ENCODE data around the gene SKIC3. TPM values are rescaled to one million over a fixed set of nuclear protein-coding genes. Genes with fewer than 3 reads are reported as not detected.

The SKIC3 gene
- total RNA-seq, 1 donor from 2014 or later: 163 TPM

- TF ChIP-seq CTCF (IDR thresholded peaks at IDR 0.05; ENCODE audit: partially characterized antibody, unreplicated experiment): no peak
- no peaks in the 10 kb centered on the region for H3K9me3 Mint-ChIP-seq (ENCODE audit: unreplicated experiment)
- no peaks in the 10 kb centered on the region for H3K4me1 Mint-ChIP-seq (ENCODE audit: low read depth, unreplicated experiment)
- H3K27me3 Mint-ChIP-seq (ENCODE audit: unreplicated experiment): no peaks in the 10 kb centered on the region
- DNase-seq: no peak
- H3K4me3 Mint-ChIP-seq (ENCODE audit: unreplicated experiment): no peak overlapping the region
- H3K27ac Mint-ChIP-seq (ENCODE audit: unreplicated experiment): no peak overlapping the region
- H3K36me3 Mint-ChIP-seq (ENCODE audit: unreplicated experiment): no peaks in the 10 kb centered on the region
These were observed 26.2 kb downstream of the SKIC3 start for GRCh38 chr5:95528565-95528964.

- no peaks in the 10 kb centered on the region for H3K4me1 Mint-ChIP-seq (ENCODE audit: low read depth, unreplicated experiment)
- no peaks in the 10 kb centered on the region for H3K9me3 Mint-ChIP-seq (ENCODE audit: unreplicated experiment)
- no peak overlapping the region for H3K27ac Mint-ChIP-seq (ENCODE audit: unreplicated experiment)
- H3K36me3 Mint-ChIP-seq (ENCODE audit: unreplicated experiment): no peaks in the 10 kb centered on the region
- TF ChIP-seq CTCF (IDR thresholded peaks at IDR 0.05; ENCODE audit: partially characterized antibody, unreplicated experiment): no peak
- no peak overlapping the region for H3K4me3 Mint-ChIP-seq (ENCODE audit: unreplicated experiment)
- no peak for DNase-seq
- H3K27me3 Mint-ChIP-seq (ENCODE audit: unreplicated experiment): no peaks in the 10 kb centered on the region
These were observed 27.9 kb downstream of the SKIC3 start for GRCh38 chr5:95526871-95527270.

GRCh38 chr5:95524423-95524822 is 30.4 kb downstream of the SKIC3 start:
- H3K27me3 Mint-ChIP-seq (ENCODE audit: unreplicated experiment): no peaks in the 10 kb centered on the region
- H3K36me3 Mint-ChIP-seq (ENCODE audit: unreplicated experiment): no peaks in the 10 kb centered on the region
- DNase-seq: no peak
- H3K9me3 Mint-ChIP-seq (ENCODE audit: unreplicated experiment): no peaks in the 10 kb centered on the region
- TF ChIP-seq CTCF (IDR thresholded peaks at IDR 0.05; ENCODE audit: partially characterized antibody, unreplicated experiment): no peak
- H3K4me3 Mint-ChIP-seq (ENCODE audit: unreplicated experiment): no peak overlapping the region
- H3K27ac Mint-ChIP-seq (ENCODE audit: unreplicated experiment): no peak overlapping the region
- H3K4me1 Mint-ChIP-seq (ENCODE audit: low read depth, unreplicated experiment): peaks cover 7% of the 10 kb centered on the region

- Mint-ChIP-seq H3K36me3 (ENCODE audit: unreplicated experiment) (peaks cover 5% of the 10 kb centered on the region), H3K27me3 (ENCODE audit: unreplicated experiment) (peaks cover 1% of the 10 kb centered on the region), H3K4me1 (ENCODE audit: low read depth, unreplicated experiment) (peaks cover 14% of the 10 kb centered on the region), H3K27ac (ENCODE audit: unreplicated experiment) (peak overlapping the region; percentile 31), H3K4me3 (ENCODE audit: unreplicated experiment) (no peak overlapping the region), H3K9me3 (ENCODE audit: unreplicated experiment) (no peaks in the 10 kb centered on the region)
- no peak for DNase-seq
- no peak for TF ChIP-seq CTCF (IDR thresholded peaks at IDR 0.05; ENCODE audit: partially characterized antibody, unreplicated experiment)
These were observed 34.6 kb downstream of the SKIC3 start for GRCh38 chr5:95520206-95520605.

GRCh38 chr5:95519681-95520080 is 35.1 kb downstream of the SKIC3 start:
- H3K36me3 Mint-ChIP-seq (ENCODE audit: unreplicated experiment): peaks cover 5% of the 10 kb centered on the region
- H3K27me3 Mint-ChIP-seq (ENCODE audit: unreplicated experiment): peaks cover 1% of the 10 kb centered on the region
- no peak for TF ChIP-seq CTCF (IDR thresholded peaks at IDR 0.05; ENCODE audit: partially characterized antibody, unreplicated experiment)
- H3K27ac Mint-ChIP-seq (ENCODE audit: unreplicated experiment): peak overlapping the region; percentile 2
- H3K4me1 Mint-ChIP-seq (ENCODE audit: low read depth, unreplicated experiment): peaks cover 14% of the 10 kb centered on the region
- no peak for DNase-seq
- no peak overlapping the region for H3K4me3 Mint-ChIP-seq (ENCODE audit: unreplicated experiment)
- H3K9me3 Mint-ChIP-seq (ENCODE audit: unreplicated experiment): no peaks in the 10 kb centered on the region
